HUES64 (cell line): ENCODE measurements around the gene PDYN.

Experiments
- H3K27ac ChIP-seq: 2 replicates; pipeline ENCODE4 v1.7.0; 2013; ENCODE audit warnings: low read depth, low read length, inconsistent platforms
- H3K27me3 ChIP-seq: 2 replicates; pipeline ENCODE4 v1.6.1; 2013; ENCODE audit warnings: mild to moderate bottlenecking, low read length; ENCODE audit not compliant: insufficient read depth
- H3K36me3 ChIP-seq: 2 replicates; pipeline ENCODE4 v1.6.1; 2013; ENCODE audit warnings: mild to moderate bottlenecking, low read length; ENCODE audit not compliant: insufficient read depth
- H3K4me1 ChIP-seq: 2 replicates; pipeline ENCODE4 v1.6.1; 2013; ENCODE audit warnings: mild to moderate bottlenecking, low read length, moderate library complexity; ENCODE audit not compliant: insufficient read depth
- H3K4me3 ChIP-seq: 2 replicates; pipeline ENCODE4 v1.5.1; 2013; ENCODE audit warnings: mild to moderate bottlenecking, low read length, moderate library complexity
- H3K9ac ChIP-seq: 2 replicates; pipeline ENCODE4 v1.6.1; 2013; ENCODE audit warnings: mild to moderate bottlenecking, low read depth, low read length
- H3K9me3 ChIP-seq: 2 replicates; pipeline ENCODE4 v1.6.1; 2013; ENCODE audit warnings: low read depth, low read length; ENCODE audit not compliant: insufficient read depth
- WGBS: fragments of 150-250, 120-280 bp; methylation state at CpG from one replicate; pipeline ENCODE4 v1.1.7; 2013; ENCODE audit warnings: missing lambda C conversion rate; 5-methylcytosine and 5-hydroxymethylcytosine counted together

Gene PDYN

DNA sequence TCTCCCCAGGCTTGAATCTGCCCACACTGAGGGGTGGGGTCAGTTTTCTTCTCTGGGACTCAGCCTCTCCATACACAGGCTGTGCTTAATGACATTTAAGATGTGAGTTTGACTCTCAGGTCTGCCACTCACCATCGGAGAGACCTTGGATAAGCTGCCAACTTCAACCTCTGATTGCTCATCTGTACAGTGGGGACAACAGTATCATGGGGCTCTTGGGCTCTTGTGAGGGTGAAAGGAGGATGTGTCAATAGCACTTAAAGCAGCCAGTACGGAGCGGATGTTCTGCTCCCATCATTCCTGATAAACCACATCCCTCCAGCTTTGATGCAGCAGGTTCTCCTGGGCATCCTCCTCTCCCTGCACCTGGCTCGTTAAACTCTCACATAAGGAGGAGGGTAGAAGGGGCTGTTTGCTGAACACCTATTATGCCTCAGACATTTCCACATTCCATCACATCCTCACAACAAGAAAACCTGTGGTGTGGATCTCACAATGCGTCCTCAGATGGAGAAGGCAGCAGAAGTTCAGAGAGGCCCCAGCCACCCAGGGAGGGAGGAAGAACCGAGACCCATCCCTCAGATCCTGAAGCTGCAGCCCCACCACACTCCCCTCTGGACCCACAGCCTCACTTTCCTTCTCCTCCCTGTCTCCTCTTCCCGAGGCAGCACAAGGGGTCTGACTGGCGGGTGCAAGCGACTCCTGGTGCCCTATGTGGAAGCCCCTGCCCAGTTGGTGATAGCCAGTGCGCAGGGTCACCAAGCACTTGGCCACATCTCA lies 1.9 kb upstream of the PDYN start:
- H3K4me1 ChIP-seq, result peaks cover 7% of the 10 kb centered on the region
- H3K9ac ChIP-seq, result no peak overlapping the region
- H3K4me3 ChIP-seq, result no peak overlapping the region
- H3K36me3 ChIP-seq, result no peaks in the 10 kb centered on the region
- 0 out of 2 replicates have a peak, but pooled peaks cover 2% of the 10 kb centered on the region for H3K27me3 ChIP-seq
- 90% methylated on average over 9 of the region's 10 CpGs for WGBS
- no peaks in the 10 kb centered on the region for H3K9me3 ChIP-seq
- H3K27ac ChIP-seq, result no peak overlapping the region

DNA sequence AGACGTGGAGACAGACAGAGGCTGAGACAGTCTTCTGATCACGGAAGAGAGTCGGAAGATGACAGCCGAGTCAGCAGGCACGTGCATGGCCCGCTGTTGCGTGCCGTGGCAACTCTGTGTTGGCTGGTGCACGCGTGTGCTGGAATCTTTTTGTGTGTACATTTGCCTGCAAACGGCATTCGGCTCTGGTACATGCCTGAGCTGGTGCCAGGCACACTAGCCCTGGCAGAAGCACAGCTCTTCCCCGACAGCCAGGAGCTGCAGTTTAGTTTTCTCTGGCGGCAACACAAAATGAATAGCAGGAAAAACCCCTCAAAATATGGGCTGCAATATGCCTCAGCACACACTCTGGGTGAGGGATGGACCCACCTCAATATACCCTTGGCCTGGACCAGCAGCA lies 769 bp upstream of the PDYN start:
- Histone ChIP-seq H3K9me3 (no peaks in the 10 kb centered on the region), H3K27me3 (0 out of 2 replicates have a peak, but pooled peaks cover 2% of the 10 kb centered on the region), H3K4me1 (peaks cover 8% of the 10 kb centered on the region), H3K4me3 (no peak overlapping the region), H3K9ac (no peak overlapping the region), H3K36me3 (no peaks in the 10 kb centered on the region), H3K27ac (no peak overlapping the region)
- 93% methylated on average over 14 of the region's 14 CpGs for WGBS

DNA sequence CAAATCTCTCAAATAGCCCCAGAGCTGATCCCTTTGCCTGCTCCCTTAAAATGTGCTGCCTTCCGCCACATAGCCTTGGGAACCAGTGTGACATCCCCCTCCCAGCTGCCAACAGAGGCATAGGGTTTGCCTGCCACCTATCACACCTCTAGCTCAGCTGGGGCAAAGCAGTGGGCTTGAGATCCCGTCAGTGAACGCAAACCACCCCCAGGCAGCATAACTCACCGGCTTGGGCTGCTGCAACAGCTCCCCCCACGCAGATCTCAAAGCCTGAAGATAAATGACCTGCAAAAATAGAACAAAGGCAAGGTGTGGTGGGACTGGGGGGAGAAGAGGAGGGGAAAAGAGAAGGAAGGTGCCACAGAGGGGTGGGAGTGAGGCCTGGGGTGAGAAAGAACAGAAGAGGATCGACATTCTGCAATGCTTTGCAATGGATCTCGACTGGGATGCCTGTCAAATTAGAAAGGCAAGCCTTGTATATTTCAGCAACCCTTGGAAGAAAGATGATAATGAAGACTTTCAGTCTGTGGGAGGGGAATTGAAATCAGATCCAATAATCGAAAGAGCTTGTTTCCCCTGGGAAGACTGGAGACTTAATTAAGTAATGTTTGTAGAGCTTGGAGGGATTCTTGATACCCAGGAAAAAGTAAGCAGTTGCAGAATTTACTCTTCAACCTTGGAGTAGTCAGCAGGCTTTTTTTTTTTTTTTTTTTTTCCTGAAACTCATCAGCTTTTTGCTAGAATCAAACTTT lies 1.3 kb downstream of the PDYN start:
- Histone ChIP-seq H3K4me1 (peaks cover 14% of the 10 kb centered on the region), H3K27ac (no peak overlapping the region), H3K27me3 (0 out of 2 replicates have a peak, but pooled peaks cover 2% of the 10 kb centered on the region), H3K9me3 (no peaks in the 10 kb centered on the region), H3K9ac (no peak overlapping the region), H3K4me3 (no peak overlapping the region), H3K36me3 (no peaks in the 10 kb centered on the region)
- 65% methylated on average over 8 of the region's 8 CpGs for WGBS

DNA sequence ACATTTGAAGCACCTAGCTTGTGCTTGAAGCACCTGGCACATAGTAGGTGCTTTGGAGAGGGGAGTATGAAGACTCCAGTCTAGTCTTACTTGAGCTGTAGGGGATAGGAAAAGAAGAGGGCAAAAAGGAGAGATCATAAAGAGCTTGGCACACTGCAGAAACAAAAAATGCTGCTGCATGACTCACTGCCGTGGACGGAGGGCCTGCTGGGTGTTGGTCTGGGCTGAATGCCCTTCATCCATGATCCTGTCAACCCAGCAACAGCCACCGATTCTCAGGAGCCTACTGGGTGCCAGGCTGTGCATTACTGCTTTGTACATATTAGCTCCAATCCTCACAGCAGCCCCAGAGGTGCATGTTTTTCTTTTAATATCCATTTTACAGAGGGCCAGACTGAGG lies 6.0 kb downstream of the PDYN start:
- Histone ChIP-seq H3K36me3 (no peaks in the 10 kb centered on the region), H3K4me1 (peaks cover 11% of the 10 kb centered on the region; the same call in 1 of the 2 replicates), H3K27me3 (no peaks in the 10 kb centered on the region), H3K9ac (no peak overlapping the region), H3K4me3 (no peak overlapping the region), H3K9me3 (no peaks in the 10 kb centered on the region), H3K27ac (no peak overlapping the region)
- 84% methylated on average over 3 of the region's 3 CpGs for WGBS

DNA sequence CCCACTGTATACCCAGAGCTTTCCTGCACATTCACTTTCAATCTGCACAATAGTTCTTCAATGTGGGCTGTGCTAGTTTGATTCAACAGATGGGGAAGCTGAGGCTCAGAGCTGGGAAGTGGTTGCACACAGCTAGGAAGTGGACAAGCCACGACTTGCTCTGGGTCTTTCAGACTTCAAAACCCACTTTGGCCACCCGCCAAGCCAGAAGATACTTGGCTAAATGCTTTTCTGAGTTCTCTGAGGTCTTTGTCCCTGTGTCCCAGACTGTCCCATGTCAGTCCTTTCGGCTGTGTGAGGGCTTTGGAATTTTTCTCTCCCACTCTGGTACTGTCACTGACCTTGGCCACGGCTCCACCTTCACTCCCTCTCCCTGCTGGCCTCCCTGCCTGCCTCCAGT lies 10.6 kb downstream of the PDYN start:
- no peaks in the 10 kb centered on the region for H3K27me3 ChIP-seq
- WGBS, result 79% methylated on average over 4 of the region's 4 CpGs

DNA sequence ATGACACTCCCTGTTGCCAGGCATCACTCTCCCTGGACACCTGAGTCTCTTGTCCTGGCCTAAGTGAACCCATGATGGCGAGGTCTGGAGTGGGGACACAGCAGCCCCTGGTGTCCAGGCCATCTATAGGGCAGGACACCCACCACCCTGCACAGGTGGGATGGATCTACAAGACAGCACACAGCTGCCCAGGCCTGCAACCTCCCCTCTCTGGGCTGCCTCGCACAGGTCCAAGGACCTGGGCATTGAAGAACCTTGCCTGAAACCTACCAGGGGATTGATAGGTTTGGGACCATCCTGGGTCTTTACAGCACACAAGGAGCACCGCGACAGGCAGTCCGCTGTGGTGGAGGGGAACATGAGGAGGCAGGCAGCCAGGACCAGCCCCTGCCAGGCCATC lies 11.2 kb downstream of the PDYN start:
- WGBS, result 92% methylated on average over 5 of the region's 5 CpGs

More for the DNA sequence above, 10.6 kb downstream of the PDYN start:
- Histone ChIP-seq H3K9me3 (no peaks in the 10 kb centered on the region), H3K9ac (no peak overlapping the region), H3K4me3 (no peak overlapping the region), H3K4me1 (no peaks in the 10 kb centered on the region), H3K27ac (no peak overlapping the region), H3K36me3 (no peaks in the 10 kb centered on the region)

DNA sequence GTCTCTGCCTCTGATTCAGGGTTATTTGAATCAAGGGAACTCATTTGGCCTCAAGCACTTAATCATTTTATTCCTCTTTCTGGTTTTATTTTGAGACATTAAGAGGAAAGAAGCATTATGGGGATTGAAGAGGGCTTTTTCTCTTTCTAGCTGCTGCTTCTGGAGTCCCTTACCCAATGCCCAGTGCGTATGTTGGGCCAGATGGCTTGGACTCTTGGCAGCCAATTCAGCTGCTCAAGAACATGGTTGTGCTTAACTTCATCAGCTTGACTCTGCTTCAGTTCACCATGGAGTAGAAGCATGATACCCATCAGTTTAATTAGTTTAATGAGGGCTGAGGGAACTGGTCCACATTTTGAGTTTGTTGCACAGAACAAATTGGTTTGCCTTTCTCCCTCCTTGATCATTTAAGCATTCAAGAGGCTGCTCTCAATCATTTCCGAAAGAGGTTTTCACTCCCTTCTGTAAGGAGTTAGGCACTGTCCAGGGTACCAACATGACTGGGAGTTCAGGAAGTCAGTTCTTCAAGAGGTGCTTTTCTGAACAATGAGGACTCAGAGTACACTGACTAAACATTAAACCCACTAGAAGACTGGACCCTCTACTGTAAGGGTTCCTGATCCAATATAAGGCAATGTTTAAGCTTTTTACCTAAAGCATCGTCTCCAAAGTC lies 14.6 kb downstream of the PDYN start:
- Histone ChIP-seq H3K4me3 (no peak overlapping the region), H3K36me3 (no peaks in the 10 kb centered on the region), H3K9ac (no peak overlapping the region), H3K27ac (no peak overlapping the region), H3K4me1 (no peaks in the 10 kb centered on the region), H3K27me3 (0 out of 2 replicates have a peak, but pooled peaks cover 5% of the 10 kb centered on the region), H3K9me3 (no peaks in the 10 kb centered on the region)
- 83% methylated on average over 3 of the region's 3 CpGs for WGBS

More for the DNA sequence above, 11.2 kb downstream of the PDYN start:
- no peaks in the 10 kb centered on the region for H3K9me3 ChIP-seq
- H3K4me3 ChIP-seq, result no peak overlapping the region
- H3K36me3 ChIP-seq, result no peaks in the 10 kb centered on the region
- 0 out of 2 replicates have a peak, but pooled peaks cover 5% of the 10 kb centered on the region for H3K27me3 ChIP-seq
- no peaks in the 10 kb centered on the region for H3K4me1 ChIP-seq
- no peak overlapping the region for H3K9ac ChIP-seq
- H3K27ac ChIP-seq, result no peak overlapping the region

DNA sequence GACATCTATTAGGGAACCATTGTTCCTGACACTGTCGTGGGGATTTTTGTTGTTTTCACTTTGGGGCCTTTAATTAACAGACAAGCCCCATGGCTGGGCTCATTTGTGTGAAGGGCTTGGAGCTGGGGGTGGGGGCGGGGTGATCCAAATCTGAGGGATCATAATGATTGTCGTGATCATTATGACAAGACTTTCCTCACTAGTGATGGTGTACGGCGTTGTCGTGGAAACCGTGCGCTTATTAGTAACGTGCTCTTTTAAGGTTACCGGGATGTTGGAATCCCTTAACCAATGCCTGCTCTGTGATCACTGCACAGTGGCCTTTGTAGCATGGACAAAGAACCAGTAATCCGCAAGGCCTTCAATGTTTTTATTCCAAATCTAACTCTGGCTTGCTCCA lies 18.6 kb downstream of the PDYN start:
- 0 out of 2 replicates have a peak, but pooled peaks cover 5% of the 10 kb centered on the region for H3K27me3 ChIP-seq
- H3K4me3 ChIP-seq, result no peak overlapping the region
- peaks cover 12% of the 10 kb centered on the region for H3K4me1 ChIP-seq
- 92% methylated on average over 11 of the region's 11 CpGs for WGBS
- H3K36me3 ChIP-seq, result no peaks in the 10 kb centered on the region
- no peaks in the 10 kb centered on the region for H3K9me3 ChIP-seq
- H3K27ac ChIP-seq, result no peak overlapping the region
- no peak overlapping the region for H3K9ac ChIP-seq

DNA sequence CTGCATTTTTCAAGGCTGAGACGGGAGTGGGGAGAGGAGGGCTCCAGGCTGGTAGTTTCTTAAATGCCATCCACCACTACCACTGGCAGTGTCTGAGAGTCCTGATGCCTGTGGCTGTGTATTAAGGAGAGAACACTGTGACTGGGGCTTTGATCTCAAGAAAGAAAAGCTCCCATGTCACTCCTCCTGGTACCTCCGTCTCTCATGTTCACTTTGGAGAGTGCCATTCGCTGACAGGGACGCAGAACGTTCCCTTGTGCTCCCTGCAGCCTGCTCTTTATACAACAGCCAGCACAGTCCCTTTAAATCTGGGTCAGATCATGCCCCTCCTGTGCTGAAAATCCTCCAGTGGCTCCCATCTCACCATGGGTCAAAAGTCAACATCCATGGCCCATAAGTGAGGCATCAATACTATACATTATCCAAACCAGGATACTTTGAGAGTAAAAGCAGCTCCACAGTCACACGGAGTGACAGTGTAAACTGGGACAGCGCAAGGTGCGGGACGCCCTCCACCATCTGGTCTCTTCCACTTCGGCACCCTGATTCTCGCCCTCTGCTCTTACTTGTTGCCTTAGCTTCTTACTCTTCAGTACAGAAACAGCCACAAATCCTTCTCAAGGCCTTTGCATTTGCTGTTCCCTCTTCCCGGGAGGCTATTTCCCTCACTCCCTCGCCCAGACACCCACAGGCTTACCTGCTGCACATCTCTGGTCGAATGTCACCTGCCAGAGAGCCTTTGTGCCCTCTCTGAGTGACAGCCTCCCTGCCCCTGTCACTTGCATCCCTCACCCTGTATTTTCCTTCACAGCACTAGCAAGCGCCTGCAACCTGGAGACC lies 20.0 kb downstream of the PDYN start:
- 86% methylated on average over 15 of the region's 15 CpGs for WGBS
- no peak overlapping the region for H3K4me3 ChIP-seq

DNA sequence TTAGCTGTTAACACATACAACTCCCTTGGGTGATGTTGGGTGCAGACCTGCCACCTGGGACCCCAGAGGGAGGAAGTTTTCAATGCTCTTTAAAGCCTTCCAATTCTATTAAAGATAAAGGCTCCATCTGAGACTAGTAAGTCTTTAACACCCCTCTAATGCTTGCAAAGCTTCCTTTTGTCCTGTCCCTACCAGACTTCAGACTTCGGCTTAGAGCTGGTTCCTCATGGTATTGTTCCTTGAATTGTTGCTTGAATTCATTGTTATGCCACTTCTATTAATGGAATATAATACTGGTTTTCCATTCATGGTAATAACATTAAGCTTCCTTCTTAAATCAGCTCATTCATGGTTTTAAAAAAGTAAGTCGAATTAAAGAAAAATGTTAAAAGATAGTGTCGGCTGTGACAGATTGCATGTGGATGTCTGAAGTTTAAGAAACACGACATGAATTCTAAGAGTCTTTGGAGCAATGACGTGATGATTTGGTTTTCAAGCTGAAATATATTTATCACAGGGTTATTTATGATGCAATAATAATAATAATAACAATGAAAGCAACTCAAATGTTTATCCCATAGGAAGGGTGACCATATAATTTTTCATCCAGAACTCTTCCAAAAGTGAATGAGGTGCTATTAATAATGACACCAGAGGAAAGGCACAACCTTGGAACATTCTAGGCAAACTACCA lies 21.8 kb downstream of the PDYN start:
- WGBS, result 75% methylated on average over 5 of the region's 5 CpGs
- no peaks in the 10 kb centered on the region for H3K36me3 ChIP-seq

More for the DNA sequence above, 20.0 kb downstream of the PDYN start:
- Histone ChIP-seq H3K9ac (no peak overlapping the region), H3K27me3 (0 out of 2 replicates have a peak, but pooled peaks cover 5% of the 10 kb centered on the region), H3K27ac (no peak overlapping the region), H3K4me1 (peaks cover 12% of the 10 kb centered on the region), H3K9me3 (no peaks in the 10 kb centered on the region), H3K36me3 (no peaks in the 10 kb centered on the region)

More for the DNA sequence above, 21.8 kb downstream of the PDYN start:
- no peak overlapping the region for H3K27ac ChIP-seq
- peaks cover 12% of the 10 kb centered on the region for H3K4me1 ChIP-seq
- H3K9me3 ChIP-seq, result no peaks in the 10 kb centered on the region
- no peaks in the 10 kb centered on the region for H3K27me3 ChIP-seq
- no peak overlapping the region for H3K9ac ChIP-seq
- H3K4me3 ChIP-seq, result no peak overlapping the region
